PFSK-1 (cell line): ENCODE measurements around the gene MFAP1.

Source experiments
- POLR2AphosphoS5 ChIP-seq: IDR thresholded peaks from 2 replicates; pipeline ENCODE4 v1.6.1; 2012; ENCODE audit warnings: low read depth, mild to moderate bottlenecking, control low read depth, low read length, moderate library complexity
- TAF1 ChIP-seq: IDR thresholded peaks from 2 replicates; pipeline ENCODE4 v1.6.1; 2012; ENCODE audit warnings: low read length, control low read depth, borderline replicate concordance; ENCODE audit not compliant: insufficient read depth
- TF ChIP-seq, protein P1 (sequence below), 2 experiments: IDR thresholded peaks; 2 replicates each; pipeline versions ENCODE4 v1.6.1 to v1.8.0; 2011 to 2012; ENCODE audit warnings: low read depth in 2 of 2, low read length in 2 of 2, control low read depth in 1 of 2, inconsistent platforms in 1 of 2, mild to moderate bottlenecking in 1 of 2, moderate library complexity in 1 of 2; ENCODE audit not compliant: insufficient read depth in 1 of 2

DNA sequence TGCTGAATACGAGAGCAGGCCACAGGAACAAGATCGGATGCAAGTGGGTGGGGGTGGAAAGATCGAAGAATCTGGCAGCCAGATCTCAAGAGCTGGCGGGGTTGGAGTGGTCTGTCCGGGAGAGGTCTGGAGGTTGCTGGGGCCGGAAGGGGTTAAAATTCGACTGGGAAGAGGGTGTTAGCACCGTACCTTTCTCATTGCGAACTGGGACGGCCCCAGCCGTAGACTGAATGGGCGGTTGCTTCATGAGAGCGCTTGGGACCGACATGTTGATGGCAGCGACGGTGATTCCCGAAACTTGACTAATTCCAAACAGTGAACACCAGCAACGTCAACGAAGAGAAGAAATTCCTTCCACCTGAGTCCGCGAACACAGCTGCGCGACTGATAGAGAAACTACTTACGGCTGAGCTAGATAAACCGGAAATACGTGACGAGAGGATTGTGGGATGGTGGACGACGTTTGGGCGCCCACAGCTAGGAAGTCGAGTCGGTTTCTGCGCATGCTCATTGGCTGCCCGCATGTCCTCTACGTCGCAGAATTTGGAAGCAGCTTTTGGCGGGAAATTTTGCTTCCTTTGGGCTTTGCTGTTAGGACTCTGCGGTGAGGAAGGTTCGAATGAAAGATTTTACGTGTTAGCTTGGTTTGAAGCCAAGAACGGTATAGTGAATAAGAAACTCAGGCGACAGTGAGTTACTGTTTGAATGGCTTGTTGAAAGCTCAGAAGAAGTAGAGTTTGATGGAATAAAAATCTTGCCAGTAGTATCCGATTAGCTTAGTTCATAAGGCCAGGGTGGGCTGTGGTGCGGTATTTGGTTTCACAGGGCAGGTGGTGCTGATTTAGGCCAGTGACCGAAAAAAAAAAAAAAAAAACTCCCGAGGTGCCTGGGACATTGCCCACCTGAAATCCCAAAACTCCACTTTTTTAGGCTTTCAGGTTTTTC lies at the start of gene MFAP1:
- TF ChIP-seq, protein P1, sequence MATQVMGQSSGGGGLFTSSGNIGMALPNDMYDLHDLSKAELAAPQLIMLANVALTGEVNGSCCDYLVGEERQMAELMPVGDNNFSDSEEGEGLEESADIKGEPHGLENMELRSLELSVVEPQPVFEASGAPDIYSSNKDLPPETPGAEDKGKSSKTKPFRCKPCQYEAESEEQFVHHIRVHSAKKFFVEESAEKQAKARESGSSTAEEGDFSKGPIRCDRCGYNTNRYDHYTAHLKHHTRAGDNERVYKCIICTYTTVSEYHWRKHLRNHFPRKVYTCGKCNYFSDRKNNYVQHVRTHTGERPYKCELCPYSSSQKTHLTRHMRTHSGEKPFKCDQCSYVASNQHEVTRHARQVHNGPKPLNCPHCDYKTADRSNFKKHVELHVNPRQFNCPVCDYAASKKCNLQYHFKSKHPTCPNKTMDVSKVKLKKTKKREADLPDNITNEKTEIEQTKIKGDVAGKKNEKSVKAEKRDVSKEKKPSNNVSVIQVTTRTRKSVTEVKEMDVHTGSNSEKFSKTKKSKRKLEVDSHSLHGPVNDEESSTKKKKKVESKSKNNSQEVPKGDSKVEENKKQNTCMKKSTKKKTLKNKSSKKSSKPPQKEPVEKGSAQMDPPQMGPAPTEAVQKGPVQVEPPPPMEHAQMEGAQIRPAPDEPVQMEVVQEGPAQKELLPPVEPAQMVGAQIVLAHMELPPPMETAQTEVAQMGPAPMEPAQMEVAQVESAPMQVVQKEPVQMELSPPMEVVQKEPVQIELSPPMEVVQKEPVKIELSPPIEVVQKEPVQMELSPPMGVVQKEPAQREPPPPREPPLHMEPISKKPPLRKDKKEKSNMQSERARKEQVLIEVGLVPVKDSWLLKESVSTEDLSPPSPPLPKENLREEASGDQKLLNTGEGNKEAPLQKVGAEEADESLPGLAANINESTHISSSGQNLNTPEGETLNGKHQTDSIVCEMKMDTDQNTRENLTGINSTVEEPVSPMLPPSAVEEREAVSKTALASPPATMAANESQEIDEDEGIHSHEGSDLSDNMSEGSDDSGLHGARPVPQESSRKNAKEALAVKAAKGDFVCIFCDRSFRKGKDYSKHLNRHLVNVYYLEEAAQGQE (IDR thresholded peaks at IDR 0.05; ENCODE audit: insufficient read depth in 1 of 2, low read depth in 2 of 2, low read length in 2 of 2), result no peak; a peak in 1 of 4 replicates
- peak; percentile 98 for TF ChIP-seq POLR2AphosphoS5
- peak; percentile 92; the same call in 1 of the 2 replicates for TF ChIP-seq TAF1
